ENCODE data around the gene TCF4.

The TCF4 gene

GRCh38 chr18:55214534-55214933 is 373.5 kb downstream of the TCF4 start:
- no peak for DNase-seq

GRCh38 chr18:55213586-55213985 is 374.4 kb downstream of the TCF4 start:
- DNase-seq, result no peak

- DNase-seq, result no peak
Measured at GRCh38 chr18:55206927-55207326, 381.1 kb downstream of the TCF4 start.

GRCh38 chr18:55202232-55202917 is 385.6 kb downstream of the TCF4 start:
- no peak for DNase-seq

GRCh38 chr18:55199291-55199963 is 388.6 kb downstream of the TCF4 start:
- no peak for DNase-seq

GRCh38 chr18:55195863-55196262 is 392.1 kb downstream of the TCF4 start:
- no peak for DNase-seq

GRCh38 chr18:55189972-55190371 is 398.0 kb downstream of the TCF4 start:
- DNase-seq, result no peak

GRCh38 chr18:55186588-55186987 is 401.4 kb downstream of the TCF4 start:
- DNase-seq, result no peak

- no peak for DNase-seq
Measured at GRCh38 chr18:55185391-55185790, 402.6 kb downstream of the TCF4 start.

GRCh38 chr18:55179835-55180234 is 408.2 kb downstream of the TCF4 start:
- DNase-seq, result no peak

- no peak for DNase-seq
Measured at GRCh38 chr18:55179425-55179824, 408.6 kb downstream of the TCF4 start.

- no peak for DNase-seq
Measured at GRCh38 chr18:55173291-55173690, 414.7 kb downstream of the TCF4 start.
